ENCODE results near the gene AADAC.

- TF ChIP-seq CTCF (conservative IDR thresholded peaks at IDR 0.05 in 1 of 2, IDR thresholded peaks at IDR 0.05 in 1 of 2; ENCODE audit: extremely low read depth in 1 of 2, insufficient read depth in 1 of 2, low read depth in 1 of 2, low read length in 2 of 2) (no peak), EZH2 (IDR thresholded peaks at IDR 0.05; ENCODE audit: borderline replicate concordance, low read length) (no peak)
These were observed 45.3 kb downstream of the AADAC start for GRCh38 chr3:151859233-151859673.
